ENCODE data around the gene PRELID2. TPM values are rescaled to one million over a fixed set of nuclear protein-coding genes. Genes with fewer than 3 reads are reported as not detected.

PRELID2 gene
- total RNA-seq, 1 donor from 2014 or later: 19.9 TPM

GRCh38 chr5:145812877-145813276 is 22.3 kb downstream of the PRELID2 start:
- DNase-seq (ENCODE audit: low spot score in 2 of 2, unreplicated experiment in 2 of 2): no peak
- H3K9me3 Mint-ChIP-seq: no peaks in the 10 kb centered on the region
- no peaks in the 10 kb centered on the region for H3K4me1 Mint-ChIP-seq
- H3K27me3 Mint-ChIP-seq (ENCODE audit: low read depth): no peaks in the 10 kb centered on the region
- no peak overlapping the region for H3K4me3 Mint-ChIP-seq
- no peak for TF ChIP-seq CTCF (IDR thresholded peaks at IDR 0.05; ENCODE audit: unreplicated experiment)
- peaks cover 19% of the 10 kb centered on the region for H3K36me3 Mint-ChIP-seq
- no peak overlapping the region for H3K27ac Mint-ChIP-seq

GRCh38 chr5:145811834-145812625 is 23.1 kb downstream of the PRELID2 start:
- Mint-ChIP-seq H3K36me3 (peaks cover 16% of the 10 kb centered on the region), H3K27me3 (ENCODE audit: low read depth) (no peaks in the 10 kb centered on the region), H3K27ac (no peak overlapping the region), H3K9me3 (no peaks in the 10 kb centered on the region), H3K4me3 (no peak overlapping the region), H3K4me1 (no peaks in the 10 kb centered on the region)
- TF ChIP-seq CTCF (IDR thresholded peaks at IDR 0.05; ENCODE audit: unreplicated experiment): no peak
- DNase-seq (ENCODE audit: low spot score in 2 of 2, unreplicated experiment in 2 of 2): no peak

- Mint-ChIP-seq H3K27me3 (ENCODE audit: low read depth) (no peaks in the 10 kb centered on the region), H3K4me3 (no peak overlapping the region), H3K27ac (no peak overlapping the region), H3K4me1 (no peaks in the 10 kb centered on the region), H3K36me3 (peaks cover 12% of the 10 kb centered on the region), H3K9me3 (no peaks in the 10 kb centered on the region)
- TF ChIP-seq CTCF (IDR thresholded peaks at IDR 0.05; ENCODE audit: unreplicated experiment): no peak
- DNase-seq (ENCODE audit: low spot score in 2 of 2, unreplicated experiment in 2 of 2): no peak
Measured at GRCh38 chr5:145806923-145807322, 28.2 kb downstream of the PRELID2 start.

- Mint-ChIP-seq H3K9me3 (no peaks in the 10 kb centered on the region), H3K27me3 (ENCODE audit: low read depth) (no peaks in the 10 kb centered on the region), H3K4me3 (no peak overlapping the region), H3K4me1 (no peaks in the 10 kb centered on the region), H3K36me3 (peaks cover 10% of the 10 kb centered on the region), H3K27ac (no peak overlapping the region)
- DNase-seq (ENCODE audit: low spot score in 2 of 2, unreplicated experiment in 2 of 2): no peak
- TF ChIP-seq CTCF (IDR thresholded peaks at IDR 0.05; ENCODE audit: unreplicated experiment): no peak
Measured at GRCh38 chr5:145805819-145806218, 29.3 kb downstream of the PRELID2 start.

- Mint-ChIP-seq H3K36me3 (peaks cover 7% of the 10 kb centered on the region), H3K27me3 (ENCODE audit: low read depth) (no peaks in the 10 kb centered on the region), H3K4me1 (no peaks in the 10 kb centered on the region), H3K27ac (no peak overlapping the region), H3K9me3 (no peaks in the 10 kb centered on the region), H3K4me3 (no peak overlapping the region)
- no peak for DNase-seq (ENCODE audit: low spot score in 2 of 2, unreplicated experiment in 2 of 2)
- TF ChIP-seq CTCF (IDR thresholded peaks at IDR 0.05; ENCODE audit: unreplicated experiment): no peak
Measured at GRCh38 chr5:145804701-145805100, 30.4 kb downstream of the PRELID2 start.

All from mesothelial cell of epicardium (in vitro differentiated cells).